ENCODE data around the gene DGKB.

The DGKB gene

DNA sequence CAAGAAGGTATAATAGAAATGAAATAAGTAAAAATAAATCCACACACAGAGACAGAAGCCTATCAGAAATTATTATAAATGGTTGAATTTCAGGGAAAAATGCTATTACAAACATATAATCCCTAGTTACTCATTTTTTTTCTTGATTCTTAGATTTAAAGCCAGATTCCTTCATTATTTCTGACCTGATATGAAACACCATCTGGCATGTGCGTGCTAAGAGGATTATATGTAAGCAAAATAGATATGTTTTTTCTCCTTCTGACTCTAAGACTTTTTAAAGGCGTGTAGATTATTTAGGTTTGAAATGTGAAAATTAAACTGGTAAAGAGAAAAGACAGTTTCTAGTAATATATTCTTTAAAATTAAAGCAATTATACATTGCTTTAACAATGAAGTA lies 676.4 kb downstream of the DGKB start:
- no peak for TF ChIP-seq EGR1 (IDR thresholded peaks at IDR 0.05)
- TF ChIP-seq RAD21 (IDR thresholded peaks at IDR 0.05; ENCODE audit: low read depth) = no peak
- TF ChIP-seq YY1 (IDR thresholded peaks at IDR 0.05; ENCODE audit: low read depth) = no peak
- TF ChIP-seq NFIC (IDR thresholded peaks at IDR 0.05) = no peak
- TF ChIP-seq TCF12 (IDR thresholded peaks at IDR 0.05; ENCODE audit: low read depth) = no peak
- no peak for TF ChIP-seq CREB1 (IDR thresholded peaks at IDR 0.05; ENCODE audit: low read depth)
- TF ChIP-seq TAF1 (IDR thresholded peaks at IDR 0.05; ENCODE audit: low read depth) = no peak
- no peak for TF ChIP-seq ZBTB7A (IDR thresholded peaks at IDR 0.05; ENCODE audit: low read depth)
- TF ChIP-seq, protein P1, sequence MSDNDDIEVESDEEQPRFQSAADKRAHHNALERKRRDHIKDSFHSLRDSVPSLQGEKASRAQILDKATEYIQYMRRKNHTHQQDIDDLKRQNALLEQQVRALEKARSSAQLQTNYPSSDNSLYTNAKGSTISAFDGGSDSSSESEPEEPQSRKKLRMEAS (IDR thresholded peaks at IDR 0.05) = no peak
- no peak for TF ChIP-seq FOXM1 (IDR thresholded peaks at IDR 0.05; ENCODE audit: borderline replicate concordance, low read depth)
- TF ChIP-seq, protein P2, sequence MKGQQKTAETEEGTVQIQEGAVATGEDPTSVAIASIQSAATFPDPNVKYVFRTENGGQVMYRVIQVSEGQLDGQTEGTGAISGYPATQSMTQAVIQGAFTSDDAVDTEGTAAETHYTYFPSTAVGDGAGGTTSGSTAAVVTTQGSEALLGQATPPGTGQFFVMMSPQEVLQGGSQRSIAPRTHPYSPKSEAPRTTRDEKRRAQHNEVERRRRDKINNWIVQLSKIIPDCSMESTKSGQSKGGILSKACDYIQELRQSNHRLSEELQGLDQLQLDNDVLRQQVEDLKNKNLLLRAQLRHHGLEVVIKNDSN (IDR thresholded peaks at IDR 0.05) = no peak

DNA sequence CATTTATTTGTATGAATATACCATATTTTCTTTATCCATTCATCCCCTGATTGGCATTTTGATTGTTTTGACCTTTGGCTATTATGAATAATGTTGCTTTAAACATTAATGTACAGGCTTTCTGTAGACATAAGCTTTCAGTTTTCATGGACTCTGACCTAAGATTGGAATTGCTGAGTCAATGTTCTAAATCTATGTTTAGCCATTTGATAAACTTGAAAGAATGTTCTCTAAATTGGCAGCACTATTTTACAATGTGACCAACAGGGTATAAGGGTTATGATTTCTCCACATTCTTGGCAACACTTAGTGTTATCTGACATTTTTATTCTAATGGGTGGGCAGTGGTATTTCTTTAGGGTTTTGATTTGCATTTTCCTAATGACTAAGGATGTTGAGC lies 683.4 kb downstream of the DGKB start:
- no peak for TF ChIP-seq FOXM1 (IDR thresholded peaks at IDR 0.05; ENCODE audit: borderline replicate concordance, low read depth)
- TF ChIP-seq RAD21 (IDR thresholded peaks at IDR 0.05; ENCODE audit: low read depth) = no peak
- no peak for TF ChIP-seq EGR1 (IDR thresholded peaks at IDR 0.05)
- TF ChIP-seq, protein P2 (IDR thresholded peaks at IDR 0.05) = no peak
- TF ChIP-seq CREB1 (IDR thresholded peaks at IDR 0.05; ENCODE audit: low read depth) = no peak
- no peak for TF ChIP-seq NFIC (IDR thresholded peaks at IDR 0.05)
- TF ChIP-seq, protein P1 (IDR thresholded peaks at IDR 0.05) = no peak
- TF ChIP-seq ZBTB7A (IDR thresholded peaks at IDR 0.05; ENCODE audit: low read depth) = no peak
- no peak for TF ChIP-seq TEAD4 (IDR thresholded peaks at IDR 0.05)
- TF ChIP-seq TAF1 (IDR thresholded peaks at IDR 0.05; ENCODE audit: low read depth) = no peak
- TF ChIP-seq EP300 (IDR thresholded peaks at IDR 0.05; ENCODE audit: borderline replicate concordance) = no peak
- no peak for TF ChIP-seq YY1 (IDR thresholded peaks at IDR 0.05; ENCODE audit: low read depth)
- TF ChIP-seq, protein P3, sequence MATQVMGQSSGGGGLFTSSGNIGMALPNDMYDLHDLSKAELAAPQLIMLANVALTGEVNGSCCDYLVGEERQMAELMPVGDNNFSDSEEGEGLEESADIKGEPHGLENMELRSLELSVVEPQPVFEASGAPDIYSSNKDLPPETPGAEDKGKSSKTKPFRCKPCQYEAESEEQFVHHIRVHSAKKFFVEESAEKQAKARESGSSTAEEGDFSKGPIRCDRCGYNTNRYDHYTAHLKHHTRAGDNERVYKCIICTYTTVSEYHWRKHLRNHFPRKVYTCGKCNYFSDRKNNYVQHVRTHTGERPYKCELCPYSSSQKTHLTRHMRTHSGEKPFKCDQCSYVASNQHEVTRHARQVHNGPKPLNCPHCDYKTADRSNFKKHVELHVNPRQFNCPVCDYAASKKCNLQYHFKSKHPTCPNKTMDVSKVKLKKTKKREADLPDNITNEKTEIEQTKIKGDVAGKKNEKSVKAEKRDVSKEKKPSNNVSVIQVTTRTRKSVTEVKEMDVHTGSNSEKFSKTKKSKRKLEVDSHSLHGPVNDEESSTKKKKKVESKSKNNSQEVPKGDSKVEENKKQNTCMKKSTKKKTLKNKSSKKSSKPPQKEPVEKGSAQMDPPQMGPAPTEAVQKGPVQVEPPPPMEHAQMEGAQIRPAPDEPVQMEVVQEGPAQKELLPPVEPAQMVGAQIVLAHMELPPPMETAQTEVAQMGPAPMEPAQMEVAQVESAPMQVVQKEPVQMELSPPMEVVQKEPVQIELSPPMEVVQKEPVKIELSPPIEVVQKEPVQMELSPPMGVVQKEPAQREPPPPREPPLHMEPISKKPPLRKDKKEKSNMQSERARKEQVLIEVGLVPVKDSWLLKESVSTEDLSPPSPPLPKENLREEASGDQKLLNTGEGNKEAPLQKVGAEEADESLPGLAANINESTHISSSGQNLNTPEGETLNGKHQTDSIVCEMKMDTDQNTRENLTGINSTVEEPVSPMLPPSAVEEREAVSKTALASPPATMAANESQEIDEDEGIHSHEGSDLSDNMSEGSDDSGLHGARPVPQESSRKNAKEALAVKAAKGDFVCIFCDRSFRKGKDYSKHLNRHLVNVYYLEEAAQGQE (IDR thresholded peaks at IDR 0.05; ENCODE audit: low read depth) = no peak
- no peak for TF ChIP-seq TCF12 (IDR thresholded peaks at IDR 0.05; ENCODE audit: low read depth)
- no peak for TF ChIP-seq CEBPB (IDR thresholded peaks at IDR 0.05)

DNA sequence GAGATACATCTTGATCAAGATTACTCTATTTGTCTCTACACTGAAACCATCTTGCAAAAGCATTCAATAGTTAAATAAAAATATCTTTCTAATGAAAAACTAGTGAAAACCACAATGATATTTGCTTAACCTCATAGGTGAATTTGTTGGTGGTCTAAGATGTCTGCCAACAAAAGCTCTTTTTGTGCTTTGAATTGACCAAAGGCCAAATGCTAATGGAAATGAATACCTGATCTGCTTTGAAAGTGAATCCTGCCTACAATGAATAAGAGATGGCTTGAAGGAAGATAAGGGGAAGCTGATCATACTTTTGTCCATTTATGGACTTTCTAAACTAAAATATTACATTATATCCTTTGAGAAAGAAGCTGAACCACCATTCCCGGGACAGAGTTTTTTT lies 684.2 kb downstream of the DGKB start:
- TF ChIP-seq TAF1 (IDR thresholded peaks at IDR 0.05; ENCODE audit: low read depth) = no peak
- no peak for TF ChIP-seq RAD21 (IDR thresholded peaks at IDR 0.05; ENCODE audit: low read depth)
- TF ChIP-seq CEBPB (IDR thresholded peaks at IDR 0.05) = no peak
- TF ChIP-seq ZBTB7A (IDR thresholded peaks at IDR 0.05; ENCODE audit: low read depth) = no peak
- TF ChIP-seq, protein P2 (IDR thresholded peaks at IDR 0.05) = no peak
- no peak for TF ChIP-seq TCF12 (IDR thresholded peaks at IDR 0.05; ENCODE audit: low read depth)
- TF ChIP-seq, protein P3 (IDR thresholded peaks at IDR 0.05; ENCODE audit: low read depth) = no peak
- TF ChIP-seq EP300 (IDR thresholded peaks at IDR 0.05; ENCODE audit: borderline replicate concordance) = no peak
- no peak for TF ChIP-seq NFIC (IDR thresholded peaks at IDR 0.05)

DNA sequence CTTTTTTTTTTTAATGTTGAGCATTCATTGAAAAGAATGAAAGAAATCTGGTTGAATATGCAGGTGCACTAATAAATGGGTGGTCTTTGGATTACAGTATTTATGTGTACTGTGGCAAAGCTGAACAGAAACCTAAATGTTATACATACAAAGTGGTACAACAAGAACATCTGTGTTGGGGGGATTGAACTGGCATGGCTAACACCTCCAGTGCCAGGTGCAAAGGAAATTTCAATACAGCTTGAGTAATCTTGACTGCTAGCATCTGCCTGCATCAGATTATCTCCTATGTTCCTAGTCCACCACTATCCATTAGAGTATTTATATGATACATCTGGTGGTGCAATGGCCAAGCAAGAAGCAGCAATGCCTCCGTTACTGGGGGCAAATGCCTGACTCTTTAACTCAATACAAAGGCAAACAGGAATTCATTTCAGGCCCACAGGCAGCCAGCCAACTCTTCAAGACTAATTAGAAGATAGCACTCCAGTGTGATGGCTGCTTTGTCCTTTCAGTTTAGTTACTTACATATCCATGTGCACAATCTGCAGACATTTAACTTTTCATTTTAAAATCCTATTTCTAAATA lies 692.6 kb downstream of the DGKB start:
- no peak for TF ChIP-seq ZBTB7A (IDR thresholded peaks at IDR 0.05; ENCODE audit: low read depth)
- TF ChIP-seq, protein P2 (IDR thresholded peaks at IDR 0.05) = no peak
- TF ChIP-seq FOXM1 (IDR thresholded peaks at IDR 0.05; ENCODE audit: borderline replicate concordance, low read depth) = no peak
- TF ChIP-seq RAD21 (IDR thresholded peaks at IDR 0.05; ENCODE audit: low read depth) = no peak

DNA sequence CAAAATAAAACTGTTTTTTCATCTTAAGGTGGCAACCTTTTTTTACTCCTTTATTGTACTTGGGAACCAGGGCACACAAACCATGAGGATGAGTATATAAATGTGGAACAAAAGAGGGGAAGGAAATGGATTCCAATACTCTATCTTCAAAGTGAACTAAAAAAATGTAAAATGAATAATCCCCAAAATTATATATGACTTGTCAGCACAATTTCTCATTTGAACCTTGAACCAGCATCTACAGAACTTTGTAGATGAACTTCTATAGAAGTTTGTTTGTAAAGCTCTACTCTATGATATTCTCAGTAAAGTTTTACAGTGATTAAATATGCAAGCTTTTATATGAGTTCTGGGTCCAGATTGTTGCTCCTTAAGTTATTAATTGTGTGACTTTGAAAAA lies 694.8 kb downstream of the DGKB start:
- TF ChIP-seq, protein P3 (IDR thresholded peaks at IDR 0.05; ENCODE audit: low read depth) = no peak
- TF ChIP-seq TCF12 (IDR thresholded peaks at IDR 0.05; ENCODE audit: low read depth) (no peak), EP300 (IDR thresholded peaks at IDR 0.05; ENCODE audit: borderline replicate concordance) (no peak), EGR1 (IDR thresholded peaks at IDR 0.05) (no peak), YY1 (IDR thresholded peaks at IDR 0.05; ENCODE audit: low read depth) (no peak), NFIC (IDR thresholded peaks at IDR 0.05) (no peak), CREB1 (IDR thresholded peaks at IDR 0.05; ENCODE audit: low read depth) (no peak), TAF1 (IDR thresholded peaks at IDR 0.05; ENCODE audit: low read depth) (no peak), CEBPB (IDR thresholded peaks at IDR 0.05) (no peak), TEAD4 (IDR thresholded peaks at IDR 0.05) (no peak)
- TF ChIP-seq, protein P1 (IDR thresholded peaks at IDR 0.05) = no peak
- TF ChIP-seq, protein P2 (IDR thresholded peaks at IDR 0.05) = no peak

All from Ishikawa (cell line).